GM19023 (cell line): ENCODE data around the gene CADPS.

ENCODE experiments used
- ATAC-seq: cut with Tn5 transposase; IDR thresholded peaks from one replicate; pipeline ENCODE4 v1.9.1; 2021; ENCODE audit warnings: mild to moderate bottlenecking, moderate library complexity; ENCODE audit not compliant: unreplicated experiment

CADPS gene

GRCh38 chr3:62815981-62816380, 59.2 kb downstream of the CADPS start:
- ATAC-seq = no peak

GRCh38 chr3:62812631-62813030, 62.6 kb downstream of the CADPS start:
- no peak for ATAC-seq

GRCh38 chr3:62811119-62811518, 64.1 kb downstream of the CADPS start:
- no peak for ATAC-seq

- no peak for ATAC-seq
Observed at GRCh38 chr3:62809369-62809768, 65.8 kb downstream of the CADPS start.

- no peak for ATAC-seq
Observed at GRCh38 chr3:62805580-62806277, 69.5 kb downstream of the CADPS start.

GRCh38 chr3:62805106-62805505, 70.1 kb downstream of the CADPS start:
- no peak for ATAC-seq

GRCh38 chr3:62803276-62803675, 71.9 kb downstream of the CADPS start:
- ATAC-seq = no peak

- no peak for ATAC-seq
Observed at GRCh38 chr3:62798000-62798399, 77.2 kb downstream of the CADPS start.

GRCh38 chr3:62797132-62797531, 78.1 kb downstream of the CADPS start:
- ATAC-seq = no peak

- no peak for ATAC-seq
Observed at GRCh38 chr3:62795978-62796657, 79.1 kb downstream of the CADPS start.

- ATAC-seq = no peak
Observed at GRCh38 chr3:62793946-62794345, 81.3 kb downstream of the CADPS start.

GRCh38 chr3:62785384-62785783, 89.8 kb downstream of the CADPS start:
- ATAC-seq = no peak

- ATAC-seq = no peak
Observed at GRCh38 chr3:62781121-62781520, 94.1 kb downstream of the CADPS start.

- ATAC-seq = no peak
Observed at GRCh38 chr3:62777674-62778073, 97.5 kb downstream of the CADPS start.

- no peak for ATAC-seq
Observed at GRCh38 chr3:62777130-62777529, 98.1 kb downstream of the CADPS start.

GRCh38 chr3:62774221-62774620, 101.0 kb downstream of the CADPS start:
- ATAC-seq = no peak

GRCh38 chr3:62771331-62772072, 103.7 kb downstream of the CADPS start:
- no peak for ATAC-seq

- no peak for ATAC-seq
Observed at GRCh38 chr3:62768896-62769295, 106.3 kb downstream of the CADPS start.

GRCh38 chr3:62761711-62762110, 113.5 kb downstream of the CADPS start:
- no peak for ATAC-seq

GRCh38 chr3:62761311-62761710, 113.9 kb downstream of the CADPS start:
- ATAC-seq = no peak

- ATAC-seq = no peak
Observed at GRCh38 chr3:62758296-62759066, 116.7 kb downstream of the CADPS start.
